ENCODE data around the gene ROR1.

ROR1 gene

DNA sequence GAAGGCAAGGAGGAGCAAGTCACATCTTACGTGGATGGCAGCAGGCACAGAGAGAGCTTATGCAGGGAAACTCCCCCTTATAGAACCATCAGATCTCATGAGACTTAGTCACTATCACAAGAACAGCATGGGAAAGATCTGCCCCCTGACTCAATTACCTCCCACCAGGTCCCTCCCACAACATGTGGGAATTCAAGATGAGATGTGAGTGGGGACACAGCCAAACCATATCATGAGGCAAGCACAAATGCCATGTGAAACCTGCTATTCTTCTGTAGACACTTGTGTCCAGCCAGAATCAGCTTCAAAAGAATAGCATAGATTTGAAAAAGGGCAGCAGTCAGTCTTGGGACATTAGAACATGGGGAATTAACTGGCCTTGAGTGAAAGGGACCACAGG, 397.4 kb downstream of the ROR1 start:
- H3K9me3 ChIP-seq (ENCODE audit: control insufficient read depth, low read length) = no peaks in the 10 kb centered on the region
- no peaks in the 10 kb centered on the region for H3K36me3 ChIP-seq (ENCODE audit: control insufficient read depth, insufficient read depth, low read length)
- H3K4me2 ChIP-seq (ENCODE audit: low read length) = no peak overlapping the region
- no peaks in the 10 kb centered on the region for H3K79me2 ChIP-seq
- no peak overlapping the region for H2AFZ ChIP-seq
- no peak overlapping the region for H3K4me3 ChIP-seq (ENCODE audit: low read depth, low read length)
- TF ChIP-seq, protein P1, sequence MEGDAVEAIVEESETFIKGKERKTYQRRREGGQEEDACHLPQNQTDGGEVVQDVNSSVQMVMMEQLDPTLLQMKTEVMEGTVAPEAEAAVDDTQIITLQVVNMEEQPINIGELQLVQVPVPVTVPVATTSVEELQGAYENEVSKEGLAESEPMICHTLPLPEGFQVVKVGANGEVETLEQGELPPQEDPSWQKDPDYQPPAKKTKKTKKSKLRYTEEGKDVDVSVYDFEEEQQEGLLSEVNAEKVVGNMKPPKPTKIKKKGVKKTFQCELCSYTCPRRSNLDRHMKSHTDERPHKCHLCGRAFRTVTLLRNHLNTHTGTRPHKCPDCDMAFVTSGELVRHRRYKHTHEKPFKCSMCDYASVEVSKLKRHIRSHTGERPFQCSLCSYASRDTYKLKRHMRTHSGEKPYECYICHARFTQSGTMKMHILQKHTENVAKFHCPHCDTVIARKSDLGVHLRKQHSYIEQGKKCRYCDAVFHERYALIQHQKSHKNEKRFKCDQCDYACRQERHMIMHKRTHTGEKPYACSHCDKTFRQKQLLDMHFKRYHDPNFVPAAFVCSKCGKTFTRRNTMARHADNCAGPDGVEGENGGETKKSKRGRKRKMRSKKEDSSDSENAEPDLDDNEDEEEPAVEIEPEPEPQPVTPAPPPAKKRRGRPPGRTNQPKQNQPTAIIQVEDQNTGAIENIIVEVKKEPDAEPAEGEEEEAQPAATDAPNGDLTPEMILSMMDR (IDR thresholded peaks at IDR 0.05) = no peak
- no peak overlapping the region for H3K27ac ChIP-seq
- no peaks in the 10 kb centered on the region for H3K27me3 ChIP-seq (ENCODE audit: control insufficient read depth, insufficient read depth, low read length)
- H3K9ac ChIP-seq = no peak overlapping the region
- no peaks in the 10 kb centered on the region for H3K4me1 ChIP-seq

DNA sequence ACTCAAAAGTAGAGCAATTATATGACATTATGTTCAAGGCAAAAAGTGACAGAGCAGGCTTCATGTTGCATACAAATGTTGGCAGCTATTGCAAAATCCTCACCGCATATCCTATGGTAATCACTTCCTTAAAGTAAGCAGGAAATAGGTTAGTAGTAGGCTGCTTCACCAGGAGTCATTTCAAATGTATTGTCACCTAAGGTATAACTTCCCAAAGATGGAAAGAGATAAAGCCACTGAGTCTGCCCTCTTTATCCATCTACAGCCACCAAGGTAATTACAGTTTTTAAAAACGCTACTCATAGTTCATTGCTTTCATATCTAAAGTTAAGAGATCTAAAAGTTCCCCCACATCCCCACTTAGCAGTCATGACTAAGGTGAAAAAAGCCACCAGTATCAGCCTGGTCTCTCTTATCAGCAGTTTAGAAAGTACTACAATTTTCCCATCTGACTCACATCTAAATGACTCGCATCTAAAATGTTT, 398.0 kb downstream of the ROR1 start:
- Histone ChIP-seq H3K79me2 (no peaks in the 10 kb centered on the region), H3K4me1 (no peaks in the 10 kb centered on the region), H3K4me3 (ENCODE audit: low read depth, low read length) (no peak overlapping the region), H3K9me3 (ENCODE audit: control insufficient read depth, low read length) (no peaks in the 10 kb centered on the region), H2AFZ (no peak overlapping the region), H3K36me3 (ENCODE audit: control insufficient read depth, insufficient read depth, low read length) (no peaks in the 10 kb centered on the region), H3K27me3 (ENCODE audit: control insufficient read depth, insufficient read depth, low read length) (no peaks in the 10 kb centered on the region), H3K9ac (no peak overlapping the region), H3K4me2 (ENCODE audit: low read length) (no peak overlapping the region), H3K27ac (no peak overlapping the region)
- TF ChIP-seq, protein P1 (IDR thresholded peaks at IDR 0.05) = no peak

DNA sequence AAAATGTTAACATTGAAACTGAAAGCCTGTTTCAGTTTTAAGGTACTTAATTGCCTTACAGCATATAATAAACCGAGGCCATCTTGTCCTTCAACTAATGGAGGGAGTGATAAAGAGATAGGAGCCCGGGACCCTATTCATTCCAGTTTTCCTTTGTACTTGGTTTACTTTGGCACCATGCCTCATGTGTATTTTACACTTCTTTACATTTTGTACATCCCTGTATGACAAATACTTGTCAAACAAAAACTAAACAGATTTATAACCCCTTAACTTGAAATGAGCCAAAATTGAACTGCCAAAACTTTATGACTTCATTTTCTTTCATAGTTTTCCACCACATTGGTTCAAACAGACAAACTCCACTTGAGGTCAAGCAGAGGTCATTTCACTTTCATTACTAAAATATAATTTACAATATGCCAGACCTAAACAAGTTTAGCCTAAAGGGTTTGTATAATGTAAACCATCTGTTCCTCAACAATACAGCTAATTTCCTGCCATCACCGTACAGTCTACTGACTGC, 398.7 kb downstream of the ROR1 start:
- TF ChIP-seq, protein P1 (IDR thresholded peaks at IDR 0.05) = no peak
- Histone ChIP-seq H3K27ac (no peak overlapping the region), H2AFZ (no peak overlapping the region), H3K4me3 (ENCODE audit: low read depth, low read length) (no peak overlapping the region), H3K79me2 (no peaks in the 10 kb centered on the region), H3K27me3 (ENCODE audit: control insufficient read depth, insufficient read depth, low read length) (no peaks in the 10 kb centered on the region), H3K9me3 (ENCODE audit: control insufficient read depth, low read length) (no peaks in the 10 kb centered on the region), H3K9ac (no peak overlapping the region), H3K36me3 (ENCODE audit: control insufficient read depth, insufficient read depth, low read length) (no peaks in the 10 kb centered on the region), H3K4me1 (no peaks in the 10 kb centered on the region), H3K4me2 (ENCODE audit: low read length) (no peak overlapping the region)

DNA sequence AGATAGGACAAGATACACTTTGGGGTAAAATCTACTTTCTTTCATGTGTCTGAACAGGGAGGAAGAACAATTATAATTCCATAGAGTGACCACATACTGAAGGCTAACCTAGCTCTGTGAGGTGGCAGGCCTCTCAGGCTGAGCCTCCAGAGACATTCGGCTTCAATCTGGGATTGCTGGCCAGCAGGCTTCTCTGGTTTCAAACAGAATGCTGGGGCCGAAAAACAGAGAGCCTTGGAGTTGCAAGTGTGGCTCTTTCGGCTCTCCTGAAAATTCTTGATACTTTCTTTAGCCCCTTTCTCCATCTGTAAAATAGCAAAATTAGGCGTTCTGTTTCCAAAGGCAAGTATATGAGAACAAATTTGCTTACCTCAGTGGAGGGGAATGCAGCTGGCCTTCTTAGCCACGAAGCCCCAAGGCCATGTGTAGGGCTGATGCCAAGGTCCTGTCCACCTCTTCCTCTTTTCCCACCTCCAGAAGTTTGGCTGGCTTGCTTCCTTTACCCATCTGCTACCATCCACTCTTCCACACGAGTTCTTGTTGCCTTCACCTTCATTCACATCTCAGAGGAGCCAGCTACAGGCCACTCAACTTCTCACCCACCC, 399.6 kb downstream of the ROR1 start:
- Histone ChIP-seq H3K4me2 (ENCODE audit: low read length) (no peak overlapping the region), H3K27ac (no peak overlapping the region), H3K4me3 (ENCODE audit: low read depth, low read length) (no peak overlapping the region), H3K36me3 (ENCODE audit: control insufficient read depth, insufficient read depth, low read length) (no peaks in the 10 kb centered on the region), H3K4me1 (no peaks in the 10 kb centered on the region), H2AFZ (no peak overlapping the region), H3K79me2 (no peaks in the 10 kb centered on the region), H3K27me3 (ENCODE audit: control insufficient read depth, insufficient read depth, low read length) (no peaks in the 10 kb centered on the region), H3K9ac (no peak overlapping the region), H3K9me3 (ENCODE audit: control insufficient read depth, low read length) (no peaks in the 10 kb centered on the region)
- TF ChIP-seq, protein P1 (IDR thresholded peaks at IDR 0.05) = no peak

DNA sequence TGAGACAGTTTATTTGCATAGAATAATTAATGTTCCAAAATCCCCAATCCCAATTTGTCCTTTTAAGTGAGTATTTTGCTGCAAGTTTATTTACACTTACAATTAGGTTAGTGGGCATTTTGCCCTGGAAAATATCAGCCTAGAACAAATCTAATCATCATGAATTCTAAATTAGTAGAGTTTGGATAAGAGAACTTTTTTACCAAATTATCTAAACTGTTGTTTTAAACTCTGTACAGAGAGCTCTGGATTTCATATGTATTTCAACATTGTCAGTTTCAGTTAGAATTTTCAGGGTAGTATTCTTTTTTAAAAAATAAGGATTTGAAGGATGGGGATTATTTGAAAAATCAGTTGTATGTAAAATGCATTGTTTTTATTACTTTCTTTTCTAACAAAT, 401.8 kb downstream of the ROR1 start:
- Histone ChIP-seq H2AFZ (no peak overlapping the region), H3K27me3 (ENCODE audit: control insufficient read depth, insufficient read depth, low read length) (no peaks in the 10 kb centered on the region), H3K4me1 (no peaks in the 10 kb centered on the region), H3K4me2 (ENCODE audit: low read length) (no peak overlapping the region), H3K9ac (no peak overlapping the region), H3K79me2 (no peaks in the 10 kb centered on the region), H3K36me3 (ENCODE audit: control insufficient read depth, insufficient read depth, low read length) (no peaks in the 10 kb centered on the region), H3K9me3 (ENCODE audit: control insufficient read depth, low read length) (no peaks in the 10 kb centered on the region), H3K4me3 (ENCODE audit: low read depth, low read length) (no peak overlapping the region), H3K27ac (no peak overlapping the region)
- TF ChIP-seq, protein P1 (IDR thresholded peaks at IDR 0.05) = no peak

Data from parathyroid adenoma (tissue), 2 donors.